Ishikawa (cell line): ENCODE data around the gene ACOT12.

Experiments used
- CREB1 ChIP-seq: IDR thresholded peaks from 2 replicates; pipeline ENCODE4 v1.6.1; 2012; ENCODE audit warnings: low read depth
- EGR1 ChIP-seq: IDR thresholded peaks from 2 replicates; pipeline ENCODE4 v1.6.1; 2012
- EP300 ChIP-seq: IDR thresholded peaks from 2 replicates; pipeline ENCODE4 v1.6.1; 2012; ENCODE audit warnings: borderline replicate concordance
- FOXM1 ChIP-seq: IDR thresholded peaks from 2 replicates; pipeline ENCODE4 v1.6.1; 2012; ENCODE audit warnings: low read depth, borderline replicate concordance
- ZBTB7A ChIP-seq: IDR thresholded peaks from 2 replicates; pipeline ENCODE4 v1.6.1; 2012; ENCODE audit warnings: low read depth

DNA sequence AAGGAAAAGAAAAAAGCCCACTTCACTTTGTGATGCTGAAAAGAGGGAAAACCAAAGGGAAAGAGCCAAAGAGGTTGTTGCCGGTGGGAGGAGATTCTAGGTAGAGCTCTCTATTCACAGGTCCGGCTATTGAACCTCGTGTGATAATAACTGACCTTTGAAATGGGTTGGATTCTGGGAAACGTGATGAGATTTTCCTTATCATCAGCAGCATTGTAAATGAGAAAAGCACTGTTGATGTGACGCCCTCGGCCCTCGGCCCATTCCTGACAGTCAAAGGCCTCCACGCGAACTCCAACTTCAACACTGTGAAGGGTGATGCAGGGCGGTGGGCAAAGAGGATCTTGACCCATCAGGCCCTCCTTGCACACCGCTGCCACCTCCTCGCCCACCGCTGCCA lies 49.2 kb downstream of the ACOT12 start:
- TF ChIP-seq EP300, result no peak
- TF ChIP-seq FOXM1, result no peak
- TF ChIP-seq ZBTB7A, result no peak
- TF ChIP-seq EGR1, result no peak
- no peak for TF ChIP-seq CREB1
